ENCODE data around the gene HS3ST2.

GRCh38 chr16:22955461-22956070 lies 141.6 kb downstream of the HS3ST2 start:
- TF ChIP-seq POLR2A (IDR thresholded peaks at IDR 0.05; ENCODE audit: low read depth, low read length): no peak
- no peak for TF ChIP-seq CTCF (IDR thresholded peaks at IDR 0.05; ENCODE audit: extremely low read depth in 1 of 2, insufficient read depth in 1 of 2, low read depth in 1 of 2, low read length in 2 of 2)
- TF ChIP-seq POLR2AphosphoS5 (IDR thresholded peaks at IDR 0.05; ENCODE audit: insufficient read depth, low read depth, low read length): no peak
- TF ChIP-seq MAX (IDR thresholded peaks at IDR 0.05; ENCODE audit: insufficient read depth, insufficient read length): no peak
- no peak for TF ChIP-seq EZH2 (IDR thresholded peaks at IDR 0.05; ENCODE audit: borderline replicate concordance, low read depth, low read length, severe bottlenecking)
- no peak for TF ChIP-seq GATA2 (IDR thresholded peaks at IDR 0.05; ENCODE audit: insufficient read depth, insufficient read length, low read depth, low read length)

All from endothelial cell of umbilical vein (primary cell).